NOMO-1 treated with DMSO at 0.1 percent for 48 hours (cell line): Measurements from ENCODE around the gene ZNF772.
A peak's percentile ranks its signal among the peaks of the same experiment; 100 is the strongest.
"Not testable (repeated sequence)": the region's sequence is repeated elsewhere in the genome, so short reads cannot be mapped to it uniquely, and the experiment has no call there.

ENCODE experiments used
- DNase-seq: peaks from one replicate; lab custom pipeline; 2025; ENCODE audit not compliant: unreplicated experiment; lab: John Stamatoyannopoulos, UW

ZNF772 gene

GRCh38 chr19:57477191-57478008 is at the start of gene ZNF772:
TSS of gene ZNF772 (minus strand) at chr19:57477566. CDS start at chr19:57477309, 257 bp downstream.
- peak; percentile 95 for DNase-seq

- DNase-seq, result not testable (repeated sequence)
These were observed 40.7 kb upstream of the ZNF772 start for GRCh38 chr19:57518021-57518420.

DNA sequence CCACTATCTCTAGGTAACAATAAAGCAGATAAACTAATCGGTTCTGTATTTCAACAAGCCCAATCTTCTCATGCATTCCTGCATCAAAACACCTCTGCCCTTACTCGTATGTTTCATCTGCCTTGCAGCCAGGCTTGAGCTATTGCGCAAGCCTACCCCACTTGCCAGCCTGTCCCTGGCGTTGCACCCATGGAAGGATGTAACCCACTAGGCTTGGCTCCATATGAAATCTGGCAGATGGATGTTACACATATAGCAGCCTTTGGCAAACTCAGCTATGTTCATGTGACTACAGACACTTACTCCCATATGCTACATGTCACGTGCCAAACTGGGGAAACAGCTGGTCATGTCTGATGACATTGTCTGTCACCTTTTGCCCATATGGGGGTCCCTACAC is 37.9 kb upstream of the ZNF772 start:
- no peak for DNase-seq

- no peak for DNase-seq
These were observed 35.5 kb upstream of the ZNF772 start for GRCh38 chr19:57512845-57513244.

DNA sequence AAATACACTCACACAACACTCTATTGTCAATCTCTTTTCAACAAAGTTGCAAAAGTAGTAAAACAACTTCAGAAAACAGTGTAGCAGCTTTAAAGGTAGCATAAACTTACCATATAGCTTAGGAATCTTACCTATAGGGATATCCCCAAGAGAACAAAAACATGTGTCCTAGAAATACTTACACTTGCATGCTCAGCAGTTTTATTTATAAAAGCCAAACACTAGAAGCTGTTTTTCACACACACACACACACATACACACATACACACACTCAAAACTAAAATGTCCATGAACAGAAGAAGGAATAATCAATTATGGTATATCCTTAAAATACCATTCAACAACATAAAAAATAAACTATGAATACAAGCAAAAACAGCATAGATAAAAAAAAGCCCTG is 34.1 kb upstream of the ZNF772 start:
- no peak for DNase-seq

GRCh38 chr19:57506163-57506562 is 28.8 kb upstream of the ZNF772 start:
- no peak for DNase-seq

DNA sequence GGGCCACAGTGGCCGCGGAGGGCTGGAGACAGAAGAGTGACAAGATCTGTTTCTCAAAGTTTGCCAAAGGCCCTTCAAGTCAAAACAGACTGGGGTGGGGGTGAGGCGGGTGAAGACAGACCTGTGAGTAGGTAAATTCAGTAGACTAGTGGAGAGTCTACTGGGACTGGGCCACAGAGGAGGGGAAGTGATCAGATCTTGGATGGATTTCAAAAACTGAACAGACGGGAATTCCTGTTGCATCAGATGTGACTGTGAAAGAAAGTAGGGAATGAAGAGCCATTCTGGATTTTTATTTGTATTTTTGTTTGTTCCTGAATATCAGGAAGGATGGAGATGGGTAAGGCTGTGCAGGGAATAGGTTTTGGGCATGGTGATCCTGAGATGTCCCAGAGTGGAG is 23.0 kb upstream of the ZNF772 start:
- not testable (repeated sequence) for DNase-seq

DNA sequence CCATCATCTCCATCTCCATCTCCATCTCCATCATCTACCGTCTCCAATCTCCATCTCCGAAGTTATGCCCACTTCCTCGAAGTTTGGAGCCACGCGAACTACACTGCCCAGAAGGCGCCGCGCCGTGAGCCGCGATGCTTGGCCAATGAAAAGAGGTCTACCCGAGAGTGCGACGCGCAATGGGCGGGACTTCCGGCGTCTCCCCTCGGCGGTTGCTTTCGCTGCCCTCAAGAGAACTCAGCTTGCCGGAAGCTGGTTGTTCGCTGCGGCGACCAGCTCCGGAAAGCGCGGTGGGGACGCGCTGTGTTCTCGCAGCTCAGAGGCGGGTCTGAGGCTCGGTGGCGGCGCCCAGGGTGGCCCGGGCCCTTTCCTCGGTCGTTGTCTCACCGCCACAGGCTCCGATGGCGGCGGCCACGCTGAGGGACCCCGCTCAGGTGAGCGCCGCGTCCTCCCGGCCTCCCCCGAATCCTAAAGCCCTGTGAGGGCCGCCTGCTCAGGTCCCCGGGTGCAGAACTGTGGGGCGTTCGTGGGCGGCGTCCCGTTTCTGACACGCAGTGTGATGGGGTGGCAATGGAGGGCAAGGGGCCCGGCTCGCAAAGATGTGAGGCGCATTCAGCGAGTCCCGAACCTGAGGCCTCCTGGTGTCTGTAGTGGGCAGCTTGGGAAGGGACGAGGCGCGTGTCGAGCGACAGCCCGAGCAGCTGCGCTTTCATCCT is 22.5 kb upstream of the ZNF772 start, which contains the start of gene ZNF773:
TSS of gene ZNF773 (plus strand) at position 259 of the 716 bp plus-strand sequence. CDS start at position 402, 143 bp downstream.
- peak; percentile 92 for DNase-seq

GRCh38 chr19:57499332-57499679 is 21.9 kb upstream of the ZNF772 start:
- DNase-seq, result not testable (repeated sequence)

DNA sequence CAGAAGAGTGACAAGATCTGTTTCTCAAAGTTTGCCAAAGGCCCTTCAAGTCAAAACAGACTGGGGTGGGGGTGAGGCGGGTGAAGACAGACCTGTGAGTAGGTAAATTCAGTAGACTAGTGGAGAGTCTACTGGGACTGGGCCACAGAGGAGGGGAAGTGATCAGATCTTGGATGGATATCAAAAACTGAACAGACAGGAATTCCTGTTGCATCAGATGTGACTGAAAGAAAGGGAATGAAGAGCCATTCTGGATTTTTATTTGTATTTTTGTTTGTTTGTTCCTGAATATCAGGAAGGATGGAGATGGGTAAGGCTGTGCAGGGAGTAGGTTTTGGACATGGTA is 10.9 kb upstream of the ZNF772 start:
- not testable (repeated sequence) for DNase-seq

GRCh38 chr19:57487477-57488298 is 10.3 kb upstream of the ZNF772 start, which contains the start of gene ZNF419:
TSS of gene ZNF419 (plus strand) at chr19:57487750. CDS start at chr19:57487951, 201 bp downstream.
- DNase-seq, result peak; percentile 71

DNA sequence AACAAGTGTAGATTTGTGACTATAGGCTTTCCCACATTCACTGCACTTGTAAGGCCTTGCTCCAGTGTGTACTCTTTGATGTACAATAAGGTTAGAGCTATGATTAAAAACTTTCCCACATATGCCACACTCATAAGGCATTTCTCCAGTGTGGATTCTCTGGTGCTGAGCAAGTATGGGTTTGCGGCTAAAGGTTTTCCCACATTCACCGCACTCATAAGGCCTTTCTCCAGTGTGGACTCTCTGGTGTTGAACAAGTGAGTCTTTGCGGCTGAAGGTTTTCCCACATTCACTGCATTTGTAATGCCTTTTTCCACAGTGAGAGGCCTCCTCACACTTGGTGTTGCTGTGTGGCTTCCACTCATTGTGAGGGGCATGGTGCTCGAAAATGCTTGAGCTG is 3.7 kb downstream of the ZNF772 start:
- DNase-seq, result no peak

GRCh38 chr19:57466489-57466888 is 10.9 kb downstream of the ZNF772 start:
- DNase-seq, result no peak

GRCh38 chr19:57465680-57466381 is 11.5 kb downstream of the ZNF772 start:
- DNase-seq, result peak; percentile 38

- no peak for DNase-seq
These were observed 25.1 kb downstream of the ZNF772 start for GRCh38 chr19:57452307-57452706.

DNA sequence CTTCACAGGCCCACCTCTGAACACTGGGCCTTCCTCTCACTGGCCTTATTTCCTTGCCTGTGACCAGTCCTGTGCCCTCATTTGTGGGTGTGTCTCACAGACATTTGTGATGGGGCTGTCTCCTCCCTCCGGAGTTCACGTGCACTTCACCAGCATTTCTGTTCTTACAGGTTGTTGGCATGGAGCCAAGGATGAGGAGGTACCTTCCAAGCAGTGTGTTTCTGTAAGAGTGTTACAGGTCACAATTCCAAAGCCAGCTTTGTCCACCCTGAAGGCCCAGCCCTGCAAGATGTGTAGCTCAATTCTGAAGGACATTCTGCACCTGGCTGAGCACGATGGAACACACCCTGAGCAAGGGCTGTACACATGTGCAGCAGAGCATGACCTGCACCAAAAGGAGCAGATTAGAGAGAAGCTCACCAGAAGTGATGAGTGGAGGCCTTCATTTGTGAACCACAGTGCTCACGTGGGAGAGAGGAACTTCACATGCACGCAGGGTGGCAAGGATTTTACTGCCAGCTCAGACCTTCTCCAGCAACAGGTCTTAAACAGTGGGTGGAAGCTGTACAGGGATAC is 34.2 kb downstream of the ZNF772 start:
- DNase-seq, result no peak

DNA sequence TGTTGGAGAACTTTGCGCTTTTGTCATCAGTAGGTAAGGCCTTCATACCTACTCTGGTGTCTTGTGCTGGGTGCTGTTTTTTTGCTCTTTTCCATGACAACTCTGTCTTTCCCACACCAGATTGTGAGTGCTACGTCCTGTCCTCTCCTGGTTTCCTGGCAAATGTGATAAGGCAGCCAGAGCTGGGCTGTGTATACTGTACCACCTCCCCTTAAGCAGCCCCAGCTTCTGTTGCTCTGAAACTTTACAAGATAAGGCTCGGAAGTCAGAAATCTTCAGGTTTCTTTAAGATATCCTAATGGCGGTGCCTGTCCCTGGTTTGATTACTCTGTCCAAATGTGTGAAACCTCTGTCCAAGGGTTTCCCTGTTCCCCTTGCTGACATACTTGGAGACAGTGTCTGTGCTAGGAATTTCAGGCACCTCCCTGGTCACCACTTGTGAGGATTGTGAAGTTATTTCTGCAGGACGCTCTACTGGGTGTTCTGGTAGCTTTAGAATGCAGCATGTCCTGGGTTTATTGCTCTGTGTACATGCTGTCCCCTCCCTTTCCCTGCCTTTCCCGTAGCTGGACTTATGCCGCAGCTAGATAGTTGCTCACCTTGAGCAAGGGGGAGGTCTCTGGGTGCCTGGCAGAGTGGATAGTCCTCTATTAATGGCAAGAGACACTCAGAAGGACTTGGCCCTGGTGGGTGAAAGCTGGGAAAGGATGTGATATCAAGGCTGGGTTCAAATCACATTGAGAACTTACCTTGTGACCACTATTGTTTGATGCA is 35.2 kb downstream of the ZNF772 start:
- no peak for DNase-seq

- DNase-seq, result no peak
These were observed 38.4 kb downstream of the ZNF772 start for GRCh38 chr19:57438925-57439324.

- DNase-seq, result no peak
These were observed 39.4 kb downstream of the ZNF772 start for GRCh38 chr19:57437931-57438330.

DNA sequence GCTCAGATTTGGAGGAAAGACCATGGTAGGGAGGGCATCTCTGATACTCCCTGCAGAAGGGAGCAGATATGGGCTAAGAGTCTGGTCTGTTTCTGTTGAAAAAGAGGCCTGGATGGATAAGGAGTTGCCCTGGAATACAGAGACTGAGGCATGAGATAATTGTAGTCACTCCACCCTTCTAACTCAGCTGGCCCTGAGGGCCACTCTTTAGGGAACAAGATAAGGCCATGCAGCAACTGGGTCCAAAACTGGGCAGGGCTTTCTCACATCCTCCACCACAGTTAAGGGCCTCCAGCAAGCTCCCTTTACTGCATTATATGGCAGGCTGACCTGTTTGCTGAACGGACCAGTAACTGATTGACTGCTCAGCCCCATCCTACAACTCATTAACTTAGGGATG is 40.9 kb downstream of the ZNF772 start:
- DNase-seq, result no peak
